Measurements from ENCODE around the gene GPRC5D.

Gene GPRC5D

DNA sequence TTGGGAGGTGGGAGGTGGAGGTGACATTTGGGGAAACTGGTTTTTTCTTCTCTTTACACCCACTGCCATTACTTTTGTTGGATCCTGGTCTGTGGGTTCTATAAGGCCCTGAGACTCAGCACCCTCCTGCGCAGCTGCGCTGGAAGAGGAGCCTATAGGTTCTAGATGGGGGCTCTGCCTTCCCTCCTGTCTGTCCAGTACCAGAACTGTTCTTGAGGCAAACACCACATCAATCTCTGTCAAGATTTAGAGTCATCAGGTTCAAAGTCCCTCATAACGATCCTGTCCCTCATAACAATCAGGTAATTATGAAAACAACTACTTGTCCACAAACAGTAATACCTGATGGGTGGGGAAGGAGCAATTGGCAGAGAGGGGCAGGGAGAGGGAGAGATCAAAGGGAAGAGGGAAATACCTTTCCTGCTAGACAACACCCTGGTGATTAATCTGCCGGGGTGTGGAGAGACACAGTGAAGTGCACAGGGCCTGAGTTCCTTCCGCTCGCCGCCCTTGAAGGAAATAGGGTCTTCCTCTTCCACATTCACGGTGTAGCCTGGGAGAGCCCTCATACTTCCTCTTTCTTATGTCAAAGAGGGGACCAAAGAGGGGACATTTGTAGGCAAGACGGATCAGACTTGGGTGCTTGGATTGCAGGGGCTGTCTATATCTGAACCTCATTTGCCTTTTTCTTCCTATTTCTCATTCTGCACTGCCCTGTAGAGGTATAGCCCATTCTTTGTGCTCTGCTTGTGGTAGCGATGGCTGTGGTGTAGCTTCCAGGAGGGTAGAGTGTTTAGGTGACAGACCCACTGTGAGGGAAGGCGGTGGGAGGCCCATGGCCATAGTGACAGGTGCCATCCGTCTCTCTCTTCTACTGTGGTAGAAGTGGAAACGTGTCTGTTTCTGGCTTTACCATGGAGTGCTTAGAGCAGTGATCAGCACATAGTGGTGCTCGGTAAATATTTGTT lies 48.0 kb downstream of the GPRC5D start:
- no peak for DNase-seq

GRCh38 chr12:12902036-12902435 lies 49.9 kb downstream of the GPRC5D start:
- no peak for DNase-seq

DNA sequence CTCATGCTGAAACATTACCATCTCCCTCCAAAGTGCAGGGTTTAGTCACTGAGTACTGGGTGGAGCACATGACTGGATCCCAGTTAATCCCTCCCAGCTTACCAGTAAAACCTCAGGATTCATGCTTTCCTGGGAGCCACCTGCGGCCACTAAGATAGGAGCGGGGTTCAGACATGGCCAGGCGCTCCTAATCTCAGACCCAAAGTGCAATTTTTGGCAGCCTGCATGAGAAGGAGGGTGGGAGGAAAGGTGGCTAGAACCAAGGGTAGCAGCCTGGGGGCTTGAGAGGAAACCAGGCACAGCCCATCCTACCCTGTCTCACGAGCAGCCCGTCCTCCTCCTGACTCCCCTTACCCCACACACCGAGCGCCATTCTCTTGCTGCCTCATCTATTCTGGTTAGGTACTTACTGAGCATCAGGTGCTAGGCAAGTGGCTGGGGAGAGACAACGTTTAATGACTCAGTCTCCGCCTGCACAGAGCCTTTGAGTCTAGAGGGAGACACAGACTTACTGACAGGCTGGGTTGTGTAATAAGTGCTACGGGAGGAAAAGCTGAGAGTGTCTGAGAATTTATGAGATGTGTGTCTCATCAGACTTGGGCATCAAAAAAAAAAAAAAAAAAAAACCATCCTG lies 50.7 kb downstream of the GPRC5D start:
- DNase-seq, result no peak

GRCh38 chr12:12900786-12901157 lies 51.2 kb downstream of the GPRC5D start:
- DNase-seq, result no peak

DNA sequence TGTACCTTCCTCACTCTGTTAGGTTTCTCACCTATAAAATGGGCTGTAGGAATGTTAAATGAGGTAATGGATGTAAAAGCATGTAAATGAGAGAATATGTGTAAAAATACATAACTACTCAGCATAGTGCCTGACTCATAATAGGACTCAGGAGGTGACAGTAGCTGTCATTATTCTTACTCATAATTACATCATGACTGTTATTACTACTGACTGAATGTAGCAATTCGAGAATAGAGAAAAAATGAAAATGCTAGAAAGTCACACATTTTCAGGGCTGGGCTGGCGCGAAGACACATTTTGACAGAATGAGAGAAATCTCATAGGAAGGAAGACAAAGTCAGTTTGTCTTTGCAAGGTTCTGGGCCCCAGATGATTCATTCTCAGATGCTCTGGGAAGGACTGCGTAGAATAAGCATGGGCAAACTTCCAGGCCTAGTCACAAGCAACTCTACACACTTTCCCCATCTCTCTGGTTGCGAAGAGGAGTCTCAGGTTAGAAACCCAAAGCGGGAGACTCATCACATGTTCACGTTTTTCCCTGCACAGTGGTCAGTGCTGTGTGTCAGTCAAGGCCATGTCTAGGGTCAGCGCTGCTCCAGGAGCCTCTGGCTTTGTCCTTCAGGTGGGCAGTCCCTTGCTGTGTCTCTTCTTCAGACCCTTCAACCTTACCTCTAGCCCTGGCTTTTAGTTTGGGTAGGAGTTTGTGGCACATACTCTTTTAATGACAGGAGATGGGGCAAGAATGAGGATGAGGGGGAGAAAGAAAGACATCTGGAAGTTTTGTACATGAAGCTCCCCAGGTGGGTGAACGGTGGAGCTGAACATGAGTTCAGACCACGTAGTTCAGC lies 52.2 kb downstream of the GPRC5D start:
- DNase-seq, result no peak

GRCh38 chr12:12898911-12899511 lies 53.0 kb downstream of the GPRC5D start:
- no peak for DNase-seq

DNA sequence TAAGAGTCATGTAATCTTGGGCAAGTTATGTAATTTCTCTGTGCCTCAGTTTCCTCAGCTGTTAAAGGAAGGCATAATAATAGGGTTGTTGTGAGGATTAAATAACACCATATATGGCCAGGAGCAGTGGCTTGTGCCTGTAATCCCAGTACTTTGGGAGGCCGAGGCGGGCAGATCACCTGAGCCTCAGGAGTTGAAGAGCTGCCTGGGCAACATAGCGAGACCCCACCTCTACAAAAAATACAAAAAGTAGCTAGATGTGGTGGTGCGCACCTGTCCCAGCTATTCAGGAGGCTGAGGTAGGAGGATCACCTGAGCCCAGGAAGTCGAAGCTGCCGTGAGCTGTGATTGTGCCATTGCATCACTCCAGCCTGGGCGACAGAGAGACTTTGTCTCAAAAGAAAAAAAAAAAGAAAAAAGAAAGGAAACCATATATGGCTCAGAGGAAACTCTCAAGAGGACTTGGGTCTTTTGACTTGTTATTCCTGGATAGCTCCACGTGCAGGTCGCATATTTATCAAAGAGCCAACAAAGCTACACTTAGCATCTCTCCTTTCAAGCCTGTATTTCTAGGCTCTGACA lies 53.7 kb downstream of the GPRC5D start:
- no peak for DNase-seq

DNA sequence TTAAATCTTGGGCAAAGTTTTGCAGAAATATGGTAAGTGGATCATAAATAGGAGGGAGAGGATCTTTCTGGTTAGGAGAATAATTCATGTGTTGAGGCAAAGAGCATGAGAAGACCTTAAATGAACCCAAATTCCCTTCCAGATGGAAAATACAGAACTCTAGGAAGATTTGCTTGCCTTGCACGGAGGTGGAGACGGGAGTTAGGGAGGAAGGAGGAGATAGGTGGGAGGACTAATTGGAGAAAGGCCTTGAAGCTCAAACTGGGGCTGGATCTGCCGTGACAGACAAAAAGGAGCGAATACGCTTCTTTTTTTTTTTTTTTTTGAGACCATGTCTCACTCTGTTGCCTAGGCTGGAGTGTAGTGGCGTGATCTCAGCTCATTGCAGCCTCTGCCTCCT lies 54.7 kb downstream of the GPRC5D start:
- no peak for DNase-seq

- DNase-seq, result no peak
These were observed 55.7 kb downstream of the GPRC5D start for GRCh38 chr12:12896260-12896659.

DNA sequence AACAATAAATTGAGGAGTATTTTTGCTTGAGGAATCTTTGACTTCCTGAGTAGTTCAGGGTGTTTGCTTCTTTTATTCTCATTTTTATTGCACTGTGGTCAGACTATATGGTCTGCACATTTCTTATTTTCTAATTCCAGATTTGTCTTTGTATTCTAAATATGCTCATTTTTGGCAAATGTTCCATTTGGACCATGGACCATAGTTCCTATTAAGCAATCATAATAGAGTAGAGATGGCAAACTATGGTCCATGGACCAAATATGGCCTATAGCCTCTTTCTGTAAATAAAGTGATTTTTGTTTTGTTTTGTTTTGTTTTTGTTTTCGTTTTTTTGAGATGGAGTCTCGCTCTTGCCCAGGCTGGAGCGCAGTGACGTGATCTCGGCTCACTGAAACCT lies 58.5 kb downstream of the GPRC5D start:
- no peak for DNase-seq

- DNase-seq, result no peak
These were observed 59.3 kb downstream of the GPRC5D start for GRCh38 chr12:12892681-12893141.

DNA sequence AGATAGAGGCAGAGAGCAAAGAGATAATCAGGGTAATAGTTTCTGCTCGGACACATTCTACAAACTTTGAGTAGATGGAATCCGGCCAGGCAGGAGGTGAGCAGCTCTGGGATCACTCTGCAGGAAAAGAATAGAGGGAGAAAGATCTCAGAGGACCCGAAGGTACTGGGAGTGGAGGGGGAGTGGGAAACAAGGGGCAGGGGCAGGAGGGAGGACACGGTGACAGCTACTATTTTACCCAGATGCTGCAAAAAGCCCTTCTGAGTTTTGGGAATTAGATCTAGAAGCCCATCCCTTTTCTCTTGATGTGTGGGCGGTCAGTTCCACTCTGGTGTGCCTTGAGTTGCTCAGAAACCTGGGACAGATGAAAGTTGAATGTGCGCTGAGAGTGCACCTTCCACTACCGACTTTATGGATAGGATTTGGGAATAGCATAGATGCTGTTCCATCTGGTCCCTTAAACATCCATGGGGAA lies 60.1 kb downstream of the GPRC5D start:
- no peak for DNase-seq

- no peak for DNase-seq
These were observed 60.7 kb downstream of the GPRC5D start, which contains the start of gene GPRC5A for GRCh38 chr12:12891080-12891880. GPRC5A (plus strand) TSS chr12:12891562; CDS start chr12:12908250, 16,688 bp downstream.

All from NCI-H1436 (cell line).